Neural cell (in vitro differentiated cells): ENCODE data around the gene ATP9B.

Experiments used
- MXI1 ChIP-seq: fragments of 450-650 bp; conservative IDR thresholded peaks from 2 replicates; pipeline ENCODE4 v1.6.1; 2014; ENCODE audit warnings: antibody characterized with exemption, mild to moderate bottlenecking; ENCODE audit not compliant: poor library complexity, severe bottlenecking
- POLR2AphosphoS5 ChIP-seq: IDR thresholded peaks from 2 replicates; pipeline ENCODE4 v1.6.1; 2012
- RAD21 ChIP-seq: fragments of 450-650 bp; conservative IDR thresholded peaks from 2 replicates; pipeline ENCODE4 v1.6.1; 2014; ENCODE audit warnings: antibody characterized with exemption, mild to moderate bottlenecking, moderate library complexity
- TF ChIP-seq, protein P1 (sequence below): fragments of 450-650 bp; IDR thresholded peaks from 2 replicates; pipeline ENCODE4 v1.5.1; 2014; ENCODE audit warnings: antibody characterized with exemption, mild to moderate bottlenecking, moderate library complexity; ENCODE audit not compliant: poor library complexity, severe bottlenecking

DNA sequence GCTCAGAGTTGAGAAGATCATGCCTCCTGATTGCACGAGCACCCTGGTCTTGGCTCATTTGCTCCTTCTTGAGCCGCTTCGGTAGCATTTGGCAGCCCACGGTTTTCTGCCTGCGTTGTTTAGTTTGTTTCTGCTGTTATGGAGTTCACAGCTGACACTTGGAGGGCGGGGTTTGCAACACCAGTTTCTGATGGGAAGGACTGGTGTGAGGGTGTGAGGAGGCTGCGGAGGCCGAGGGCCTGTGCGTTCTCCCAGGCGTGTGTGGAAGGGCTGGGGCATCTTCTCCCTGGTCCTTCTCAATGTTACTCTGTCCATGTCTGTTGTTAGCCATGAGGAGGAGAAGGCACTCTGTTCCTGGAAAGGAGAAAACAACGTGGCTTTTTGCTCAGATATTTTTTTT, 349.4 kb downstream of the ATP9B start:
- TF ChIP-seq, protein P1, sequence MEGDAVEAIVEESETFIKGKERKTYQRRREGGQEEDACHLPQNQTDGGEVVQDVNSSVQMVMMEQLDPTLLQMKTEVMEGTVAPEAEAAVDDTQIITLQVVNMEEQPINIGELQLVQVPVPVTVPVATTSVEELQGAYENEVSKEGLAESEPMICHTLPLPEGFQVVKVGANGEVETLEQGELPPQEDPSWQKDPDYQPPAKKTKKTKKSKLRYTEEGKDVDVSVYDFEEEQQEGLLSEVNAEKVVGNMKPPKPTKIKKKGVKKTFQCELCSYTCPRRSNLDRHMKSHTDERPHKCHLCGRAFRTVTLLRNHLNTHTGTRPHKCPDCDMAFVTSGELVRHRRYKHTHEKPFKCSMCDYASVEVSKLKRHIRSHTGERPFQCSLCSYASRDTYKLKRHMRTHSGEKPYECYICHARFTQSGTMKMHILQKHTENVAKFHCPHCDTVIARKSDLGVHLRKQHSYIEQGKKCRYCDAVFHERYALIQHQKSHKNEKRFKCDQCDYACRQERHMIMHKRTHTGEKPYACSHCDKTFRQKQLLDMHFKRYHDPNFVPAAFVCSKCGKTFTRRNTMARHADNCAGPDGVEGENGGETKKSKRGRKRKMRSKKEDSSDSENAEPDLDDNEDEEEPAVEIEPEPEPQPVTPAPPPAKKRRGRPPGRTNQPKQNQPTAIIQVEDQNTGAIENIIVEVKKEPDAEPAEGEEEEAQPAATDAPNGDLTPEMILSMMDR = no peak
- TF ChIP-seq POLR2AphosphoS5 (no peak), RAD21 (no peak), MXI1 (no peak)
